ENCODE results near the gene ANO4.

The ANO4 gene

DNA sequence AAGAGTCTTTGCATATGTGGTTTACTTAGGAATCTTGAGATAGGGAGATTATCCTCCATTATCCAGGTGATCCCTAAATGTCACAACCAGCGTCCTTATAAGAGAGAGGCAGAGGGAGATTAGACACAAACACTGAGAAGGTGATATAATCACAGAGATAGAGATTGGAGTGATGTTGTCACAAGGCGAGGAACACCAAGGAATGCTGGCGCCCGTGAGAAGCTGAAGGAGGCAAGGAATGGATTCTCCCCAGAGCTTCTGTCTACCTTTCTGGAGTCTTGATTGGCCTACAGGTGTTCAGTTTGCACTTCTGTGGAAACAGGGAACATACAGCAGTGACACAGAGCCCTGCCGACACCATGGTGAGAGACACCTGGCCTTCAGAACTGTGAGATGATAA lies 101.6 kb downstream of the ANO4 start:
- H3K36me3 ChIP-seq (ENCODE audit: insufficient read depth, insufficient read length, low read length): peaks cover 2% of the 10 kb centered on the region
- H3K4me1 ChIP-seq (ENCODE audit: insufficient read depth, insufficient read length): no peaks in the 10 kb centered on the region
- H3K9me3 ChIP-seq (ENCODE audit: insufficient read depth, low read length): no peaks in the 10 kb centered on the region
- no peak overlapping the region for H3K9ac ChIP-seq (ENCODE audit: insufficient read length, low read depth)
- no peak overlapping the region for H3K4me3 ChIP-seq (ENCODE audit: insufficient read length, low read depth)
- no peak for TF ChIP-seq ZNF274 (IDR thresholded peaks at IDR 0.05; ENCODE audit: low read depth, low read length)
- DNase-seq (ENCODE audit: low read depth, low spot score): no peak
- no peaks in the 10 kb centered on the region for H3K27me3 ChIP-seq (ENCODE audit: insufficient read depth, insufficient read length)

DNA sequence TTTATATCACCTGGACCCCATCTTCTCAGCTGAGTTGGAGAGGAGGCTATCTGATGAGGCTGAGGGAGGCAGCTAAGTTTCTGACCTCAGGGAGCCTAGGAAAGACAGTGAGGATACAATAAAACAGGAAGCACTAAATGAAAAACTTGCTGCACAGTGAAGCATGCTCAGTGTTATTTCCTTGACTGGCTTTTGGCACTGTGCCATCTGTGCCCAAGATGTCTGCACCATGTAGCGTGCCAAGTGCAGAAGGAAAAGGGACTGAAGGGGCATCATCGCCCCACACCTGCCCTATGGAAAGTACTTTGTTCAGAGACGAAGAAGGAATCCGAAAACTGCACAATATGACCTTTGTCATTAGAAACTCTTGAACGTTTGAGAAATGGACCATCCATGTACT lies 102.7 kb downstream of the ANO4 start:
- Histone ChIP-seq H3K36me3 (ENCODE audit: insufficient read depth, insufficient read length, low read length) (peaks cover 4% of the 10 kb centered on the region), H3K9ac (ENCODE audit: insufficient read length, low read depth) (no peak overlapping the region), H3K4me1 (ENCODE audit: insufficient read depth, insufficient read length) (no peaks in the 10 kb centered on the region), H3K27me3 (ENCODE audit: insufficient read depth, insufficient read length) (no peaks in the 10 kb centered on the region), H3K9me3 (ENCODE audit: insufficient read depth, low read length) (no peaks in the 10 kb centered on the region), H3K4me3 (ENCODE audit: insufficient read length, low read depth) (no peak overlapping the region)
- TF ChIP-seq YY1 (IDR thresholded peaks at IDR 0.05; ENCODE audit: insufficient read depth, insufficient read length): no peak
- no peak for TF ChIP-seq ZNF274 (IDR thresholded peaks at IDR 0.05; ENCODE audit: low read depth, low read length)
- TF ChIP-seq SUZ12 (IDR thresholded peaks at IDR 0.05; ENCODE audit: extremely low read depth, insufficient read depth, insufficient read length): no peak
- no peak for DNase-seq (ENCODE audit: low read depth, low spot score)

DNA sequence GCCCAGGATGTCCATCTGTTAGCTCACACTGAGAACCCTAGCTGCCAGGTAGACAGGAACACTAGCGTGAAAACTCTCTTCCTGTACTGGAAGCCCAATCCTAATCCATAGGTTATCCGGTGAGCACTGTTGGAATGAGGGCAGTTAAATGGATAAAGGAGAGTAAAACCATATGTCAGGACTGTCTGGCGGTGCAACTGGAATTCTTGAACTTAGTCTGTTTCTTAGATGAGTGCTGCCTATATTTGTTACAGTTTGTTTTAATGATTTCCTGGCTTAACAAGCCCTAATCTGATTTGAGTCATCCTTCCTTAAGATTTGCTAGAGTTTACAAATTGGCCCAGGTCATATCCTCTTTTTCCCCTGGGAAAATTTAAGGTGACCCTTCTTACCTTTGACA lies 104.7 kb downstream of the ANO4 start:
- Histone ChIP-seq H3K9ac (ENCODE audit: insufficient read length, low read depth) (no peak overlapping the region), H3K36me3 (ENCODE audit: insufficient read depth, insufficient read length, low read length) (peaks cover 21% of the 10 kb centered on the region), H3K9me3 (ENCODE audit: insufficient read depth, low read length) (no peaks in the 10 kb centered on the region), H3K4me3 (ENCODE audit: insufficient read length, low read depth) (no peak overlapping the region), H3K27me3 (ENCODE audit: insufficient read depth, insufficient read length) (no peaks in the 10 kb centered on the region), H3K4me1 (ENCODE audit: insufficient read depth, insufficient read length) (no peaks in the 10 kb centered on the region)
- DNase-seq (ENCODE audit: low read depth, low spot score): no peak
- TF ChIP-seq ZNF274 (IDR thresholded peaks at IDR 0.05; ENCODE audit: low read depth, low read length): no peak
- no peak for TF ChIP-seq YY1 (IDR thresholded peaks at IDR 0.05; ENCODE audit: insufficient read depth, insufficient read length)
- no peak for TF ChIP-seq SUZ12 (IDR thresholded peaks at IDR 0.05; ENCODE audit: extremely low read depth, insufficient read depth, insufficient read length)

DNA sequence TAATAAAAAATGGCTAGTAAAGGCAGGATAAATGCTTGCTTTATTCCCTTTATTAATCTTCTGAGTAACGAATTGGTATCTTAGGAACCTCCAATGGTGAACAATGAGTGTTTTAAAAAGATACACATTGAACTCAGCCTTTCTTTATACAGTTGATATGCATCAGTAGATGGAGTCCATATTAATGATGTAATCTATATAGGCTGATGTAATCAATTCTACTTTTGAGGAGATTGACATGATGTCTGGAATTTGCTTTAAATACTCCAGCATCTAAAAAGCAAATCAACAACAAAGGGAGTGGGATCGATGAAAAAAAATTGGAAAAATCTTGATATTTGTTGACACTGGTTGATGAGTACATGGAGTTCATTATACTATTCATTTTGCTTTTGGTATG lies 106.2 kb downstream of the ANO4 start:
- DNase-seq (ENCODE audit: low read depth, low spot score): no peak
- Histone ChIP-seq H3K4me3 (ENCODE audit: insufficient read length, low read depth) (no peak overlapping the region), H3K4me1 (ENCODE audit: insufficient read depth, insufficient read length) (no peaks in the 10 kb centered on the region), H3K9ac (ENCODE audit: insufficient read length, low read depth) (no peak overlapping the region), H3K27me3 (ENCODE audit: insufficient read depth, insufficient read length) (no peaks in the 10 kb centered on the region), H3K36me3 (ENCODE audit: insufficient read depth, insufficient read length, low read length) (peaks cover 21% of the 10 kb centered on the region), H3K9me3 (ENCODE audit: insufficient read depth, low read length) (no peaks in the 10 kb centered on the region)
- TF ChIP-seq YY1 (IDR thresholded peaks at IDR 0.05; ENCODE audit: insufficient read depth, insufficient read length) (no peak), SUZ12 (IDR thresholded peaks at IDR 0.05; ENCODE audit: extremely low read depth, insufficient read depth, insufficient read length) (no peak), ZNF274 (IDR thresholded peaks at IDR 0.05; ENCODE audit: low read depth, low read length) (no peak)

DNA sequence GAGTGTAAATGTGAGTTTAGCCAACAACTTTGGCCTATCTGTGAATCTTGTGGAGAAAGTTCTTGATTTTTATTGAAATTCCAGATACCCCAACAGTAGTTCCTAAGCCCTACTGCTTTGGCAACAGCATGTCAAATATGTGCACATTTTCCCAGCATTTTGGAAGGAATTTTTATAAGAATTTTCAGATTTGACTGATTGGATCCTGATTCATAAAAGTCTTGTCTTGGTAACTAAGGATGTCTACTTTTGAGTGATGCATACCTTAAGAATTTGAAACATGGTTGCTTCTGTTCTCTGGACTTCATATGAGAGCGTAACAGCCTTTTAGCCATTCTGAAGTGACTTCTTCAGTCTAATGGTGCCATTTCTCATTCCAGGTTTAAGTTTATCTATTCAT lies 106.7 kb downstream of the ANO4 start:
- Histone ChIP-seq H3K9ac (ENCODE audit: insufficient read length, low read depth) (no peak overlapping the region), H3K4me3 (ENCODE audit: insufficient read length, low read depth) (no peak overlapping the region)

DNA sequence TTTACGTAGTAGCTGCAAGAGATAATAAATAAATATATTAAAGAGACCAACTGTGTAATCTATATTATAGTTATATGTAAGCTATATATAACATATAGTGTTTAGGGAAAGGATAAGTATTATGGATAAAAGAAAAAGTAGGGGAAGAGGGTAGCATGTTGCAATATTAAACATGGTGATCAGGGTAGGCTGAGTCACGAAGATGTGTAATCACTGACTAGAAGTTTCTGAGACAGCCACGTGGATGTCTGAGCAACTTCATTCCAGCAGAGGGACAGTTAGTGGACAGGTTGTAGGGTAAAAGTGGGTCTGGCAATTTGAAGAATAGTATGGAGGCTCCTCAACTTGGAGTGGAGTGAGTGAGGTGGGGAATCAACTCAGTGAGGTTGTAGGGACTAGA lies 109.7 kb downstream of the ANO4 start:
- Histone ChIP-seq H3K4me3 (ENCODE audit: insufficient read length, low read depth) (no peak overlapping the region), H3K36me3 (ENCODE audit: insufficient read depth, insufficient read length, low read length) (peaks cover 24% of the 10 kb centered on the region), H3K27me3 (ENCODE audit: insufficient read depth, insufficient read length) (no peaks in the 10 kb centered on the region), H3K9ac (ENCODE audit: insufficient read length, low read depth) (no peak overlapping the region), H3K4me1 (ENCODE audit: insufficient read depth, insufficient read length) (no peaks in the 10 kb centered on the region), H3K9me3 (ENCODE audit: insufficient read depth, low read length) (no peaks in the 10 kb centered on the region)
- DNase-seq (ENCODE audit: low read depth, low spot score): no peak
- TF ChIP-seq YY1 (IDR thresholded peaks at IDR 0.05; ENCODE audit: insufficient read depth, insufficient read length) (no peak), ZNF274 (IDR thresholded peaks at IDR 0.05; ENCODE audit: low read depth, low read length) (no peak), SUZ12 (IDR thresholded peaks at IDR 0.05; ENCODE audit: extremely low read depth, insufficient read depth, insufficient read length) (no peak)

More for the DNA sequence above, 106.7 kb downstream of the ANO4 start:
- TF ChIP-seq YY1 (IDR thresholded peaks at IDR 0.05; ENCODE audit: insufficient read depth, insufficient read length) (no peak), ZNF274 (IDR thresholded peaks at IDR 0.05; ENCODE audit: low read depth, low read length) (no peak), SUZ12 (IDR thresholded peaks at IDR 0.05; ENCODE audit: extremely low read depth, insufficient read depth, insufficient read length) (no peak)
- Histone ChIP-seq H3K36me3 (ENCODE audit: insufficient read depth, insufficient read length, low read length) (peaks cover 21% of the 10 kb centered on the region), H3K4me1 (ENCODE audit: insufficient read depth, insufficient read length) (no peaks in the 10 kb centered on the region), H3K9me3 (ENCODE audit: insufficient read depth, low read length) (no peaks in the 10 kb centered on the region), H3K27me3 (ENCODE audit: insufficient read depth, insufficient read length) (no peaks in the 10 kb centered on the region)
- DNase-seq (ENCODE audit: low read depth, low spot score): no peak

DNA sequence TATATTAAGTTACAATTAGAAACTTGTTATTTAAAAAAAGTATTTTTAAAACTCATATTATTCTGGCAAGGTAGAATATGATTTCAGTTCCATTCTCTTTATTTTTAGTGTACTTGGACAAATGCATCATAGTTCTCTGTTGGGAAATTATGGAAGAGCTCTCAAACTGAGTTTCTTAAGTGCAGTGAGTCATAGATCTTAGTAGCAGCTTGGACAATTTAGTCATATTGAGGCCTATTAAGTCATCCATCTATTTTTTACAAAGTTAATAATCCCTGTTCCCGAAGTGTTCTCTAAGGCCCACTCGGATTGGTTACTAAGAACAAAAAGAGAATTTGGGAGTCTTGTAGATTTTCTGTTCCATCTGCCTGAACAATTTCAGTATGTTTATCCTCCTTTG lies 113.9 kb downstream of the ANO4 start:
- H3K9ac ChIP-seq (ENCODE audit: insufficient read length, low read depth): no peak overlapping the region
- no peaks in the 10 kb centered on the region for H3K27me3 ChIP-seq (ENCODE audit: insufficient read depth, insufficient read length)
- H3K36me3 ChIP-seq (ENCODE audit: insufficient read depth, insufficient read length, low read length): peaks cover 9% of the 10 kb centered on the region
- no peaks in the 10 kb centered on the region for H3K9me3 ChIP-seq (ENCODE audit: insufficient read depth, low read length)
- H3K4me1 ChIP-seq (ENCODE audit: insufficient read depth, insufficient read length): no peaks in the 10 kb centered on the region
- TF ChIP-seq ZNF274 (IDR thresholded peaks at IDR 0.05; ENCODE audit: low read depth, low read length) (no peak), YY1 (IDR thresholded peaks at IDR 0.05; ENCODE audit: insufficient read depth, insufficient read length) (no peak), SUZ12 (IDR thresholded peaks at IDR 0.05; ENCODE audit: extremely low read depth, insufficient read depth, insufficient read length) (no peak)
- no peak for DNase-seq (ENCODE audit: low read depth, low spot score)
- no peak overlapping the region for H3K4me3 ChIP-seq (ENCODE audit: insufficient read length, low read depth)

All from NT2/D1 (cell line).